Measurements from ENCODE around the gene NAB2. TPM values are rescaled to one million over a fixed set of nuclear protein-coding genes. Genes with fewer than 3 reads are reported as not detected.

NAB2 gene
- total RNA-seq, 1 experiment from 2014 or later, result 15.1 TPM

GRCh38 chr12:57090924-57091637, 2.2 kb downstream of the NAB2 start:
- in situ Hi-C loops (cut with HindIII; ENCODE audit: low pct_unique_long_range_greater_than_20kb, low sequenced_read_pairs), result no loop called here

GRCh38 chr12:57091638-57092528, 3.0 kb downstream of the NAB2 start:
- DNase-seq (ENCODE audit: low read depth), result no peak
- in situ Hi-C loops (cut with HindIII; ENCODE audit: low pct_unique_long_range_greater_than_20kb, low sequenced_read_pairs), result no loop called here

More at GRCh38 chr12:57090924-57091637, 2.2 kb downstream of the NAB2 start:
- DNase-seq (ENCODE audit: low read depth), result no peak

- DNase-seq (ENCODE audit: low read depth), result no peak
Measured at GRCh38 chr12:57092529-57092862, 3.6 kb downstream of the NAB2 start.

GRCh38 chr12:57092876-57093414, 4.0 kb downstream of the NAB2 start:
- no peak for DNase-seq (ENCODE audit: low read depth)
- in situ Hi-C loops (cut with HindIII; ENCODE audit: low pct_unique_long_range_greater_than_20kb, low sequenced_read_pairs), result no loop called here

More at GRCh38 chr12:57092529-57092862, 3.6 kb downstream of the NAB2 start:
- in situ Hi-C loops (cut with HindIII; ENCODE audit: low pct_unique_long_range_greater_than_20kb, low sequenced_read_pairs), result no loop called here

- in situ Hi-C loops (cut with HindIII; ENCODE audit: low pct_unique_long_range_greater_than_20kb, low sequenced_read_pairs), result no loop called here
- no peak for DNase-seq (ENCODE audit: low read depth)
Measured at GRCh38 chr12:57093415-57094207, 4.7 kb downstream of the NAB2 start.

GRCh38 chr12:57094208-57095160, 5.6 kb downstream of the NAB2 start:
- no peak for DNase-seq (ENCODE audit: low read depth)
- in situ Hi-C loops (cut with HindIII; ENCODE audit: low pct_unique_long_range_greater_than_20kb, low sequenced_read_pairs), result no loop called here

GRCh38 chr12:57095440-57095839, 6.5 kb downstream of the NAB2 start:
- in situ Hi-C loops (cut with HindIII; ENCODE audit: low pct_unique_long_range_greater_than_20kb, low sequenced_read_pairs), result no loop called here
- no peak for DNase-seq (ENCODE audit: low read depth)

GRCh38 chr12:57096099-57096572, 7.2 kb downstream of the NAB2 start:
- in situ Hi-C loops (cut with HindIII; ENCODE audit: low pct_unique_long_range_greater_than_20kb, low sequenced_read_pairs), result no loop called here
- peak; percentile 81 for DNase-seq (ENCODE audit: low read depth)

GRCh38 chr12:57096748-57097553, 8.0 kb downstream of the NAB2 start:
- DNase-seq (ENCODE audit: low read depth), result no peak
- in situ Hi-C loops (cut with HindIII; ENCODE audit: low pct_unique_long_range_greater_than_20kb, low sequenced_read_pairs), result no loop called here

- in situ Hi-C loops (cut with HindIII; ENCODE audit: low pct_unique_long_range_greater_than_20kb, low sequenced_read_pairs), result no loop called here
- no peak for DNase-seq (ENCODE audit: low read depth)
Measured at GRCh38 chr12:57097554-57097835, 8.6 kb downstream of the NAB2 start.

- no peak for DNase-seq (ENCODE audit: low read depth)
- in situ Hi-C loops (cut with HindIII; ENCODE audit: low pct_unique_long_range_greater_than_20kb, low sequenced_read_pairs), result no loop called here
Measured at GRCh38 chr12:57098546-57098945, 9.6 kb downstream of the NAB2 start.

- in situ Hi-C loops (cut with HindIII; ENCODE audit: low pct_unique_long_range_greater_than_20kb, low sequenced_read_pairs), result no loop called here
- no peak for DNase-seq (ENCODE audit: low read depth)
Measured at GRCh38 chr12:57099047-57099714, 10.3 kb downstream of the NAB2 start.

- DNase-seq (ENCODE audit: low read depth), result no peak
- in situ Hi-C loops (cut with HindIII; ENCODE audit: low pct_unique_long_range_greater_than_20kb, low sequenced_read_pairs), result no loop called here
Measured at GRCh38 chr12:57099766-57100165, 10.9 kb downstream of the NAB2 start.

- peak; percentile 54 for DNase-seq (ENCODE audit: low read depth)
- in situ Hi-C loops (cut with HindIII; ENCODE audit: low pct_unique_long_range_greater_than_20kb, low sequenced_read_pairs), result no loop called here
Measured at GRCh38 chr12:57101892-57102695, 13.2 kb downstream of the NAB2 start.

- in situ Hi-C loops (cut with HindIII; ENCODE audit: low pct_unique_long_range_greater_than_20kb, low sequenced_read_pairs), result no loop called here
Measured at GRCh38 chr12:57103856-57104255, 14.9 kb downstream of the NAB2 start.

More at GRCh38 chr12:57103856-57104255, 14.9 kb downstream of the NAB2 start:
- no peak for DNase-seq (ENCODE audit: low read depth)

All from Caki2 (cell line).